GM21529 (cell line): ENCODE data around the gene NTRK2.

Experiments used
- ATAC-seq: cut with Tn5 transposase; IDR thresholded peaks from one replicate; pipeline ENCODE4 v1.9.1; 2021; ENCODE audit not compliant: unreplicated experiment

The NTRK2 gene

GRCh38 chr9:84669288-84670137, at the start of gene NTRK2:
TSS of gene NTRK2 (plus strand) at chr9:84669729. CDS start at chr9:84670749, 1,020 bp downstream.
- no peak for ATAC-seq

GRCh38 chr9:84620338-84620737, 49.2 kb upstream of the NTRK2 start:
- no peak for ATAC-seq

- no peak for ATAC-seq
These were observed 47.7 kb upstream of the NTRK2 start for GRCh38 chr9:84621811-84622210.

- no peak for ATAC-seq
These were observed 46.5 kb upstream of the NTRK2 start for GRCh38 chr9:84622981-84623380.

- no peak for ATAC-seq
These were observed 33.1 kb upstream of the NTRK2 start for GRCh38 chr9:84636436-84636835.

- no peak for ATAC-seq
These were observed 26.9 kb upstream of the NTRK2 start for GRCh38 chr9:84642553-84643141.

GRCh38 chr9:84647699-84648098, 21.8 kb upstream of the NTRK2 start:
- no peak for ATAC-seq

- no peak for ATAC-seq
These were observed 16.9 kb upstream of the NTRK2 start for GRCh38 chr9:84652496-84653120.

- no peak for ATAC-seq
These were observed 14.1 kb upstream of the NTRK2 start for GRCh38 chr9:84655447-84655846.

GRCh38 chr9:84659313-84659712, 10.2 kb upstream of the NTRK2 start:
- no peak for ATAC-seq

- ATAC-seq: no peak
These were observed 9.8 kb upstream of the NTRK2 start for GRCh38 chr9:84659773-84660172.

GRCh38 chr9:84667571-84668195, 1.8 kb upstream of the NTRK2 start:
- ATAC-seq: peak; percentile 34

GRCh38 chr9:84668196-84669012, 1.1 kb upstream of the NTRK2 start:
- peak; percentile 71 for ATAC-seq

GRCh38 chr9:84669013-84669287, 579 bp upstream of the NTRK2 start:
- ATAC-seq: no peak

- ATAC-seq: no peak
These were observed 861 bp downstream of the NTRK2 start for GRCh38 chr9:84670138-84671041.

- no peak for ATAC-seq
These were observed 2.3 kb downstream of the NTRK2 start for GRCh38 chr9:84671586-84672521.

- ATAC-seq: no peak
These were observed 4.3 kb downstream of the NTRK2 start for GRCh38 chr9:84673806-84674205.

GRCh38 chr9:84677080-84677479, 7.6 kb downstream of the NTRK2 start:
- ATAC-seq: no peak

GRCh38 chr9:84679571-84679970, 10.0 kb downstream of the NTRK2 start:
- ATAC-seq: no peak
